Measurements from ENCODE around the gene STXBP6. TPM values are rescaled to one million over a fixed set of nuclear protein-coding genes. Genes with fewer than 3 reads are reported as not detected.

The STXBP6 gene
- total and polyA plus RNA-seq, 2 of the 13 experiments (the other 11 are each of a cell fraction or from before 2014, with no cell fraction given): 35.3 to 42.8 TPM

GRCh38 chr14:24990050-24990449, 59.9 kb downstream of the STXBP6 start:
- no peak for TF ChIP-seq RCOR2 (CRISPR knock-in tag; IDR thresholded peaks at IDR 0.05)
- no peak for TF ChIP-seq REPIN1 (CRISPR knock-in tag; IDR thresholded peaks at IDR 0.05; ENCODE audit: borderline replicate concordance, low read depth)
- TF ChIP-seq ERF (CRISPR knock-in tag; IDR thresholded peaks at IDR 0.05): no peak
- no peak for TF ChIP-seq ZBTB21 (CRISPR knock-in tag; IDR thresholded peaks at IDR 0.05)
- TF ChIP-seq ZNF275 (CRISPR knock-in tag; IDR thresholded peaks at IDR 0.05; ENCODE audit: borderline replicate concordance): no peak
- TF ChIP-seq PRDM10 (CRISPR knock-in tag; IDR thresholded peaks at IDR 0.05; ENCODE audit: low read depth): no peak
- TF ChIP-seq ZNF784 (CRISPR knock-in tag; IDR thresholded peaks at IDR 0.05; ENCODE audit: borderline replicate concordance): no peak
- no peak for TF ChIP-seq ARNTL (CRISPR knock-in tag; IDR thresholded peaks at IDR 0.05)
- no peak for TF ChIP-seq ZNF768 (CRISPR knock-in tag; IDR thresholded peaks at IDR 0.05)
- no peak for TF ChIP-seq AKAP8 (CRISPR knock-in tag; IDR thresholded peaks at IDR 0.05)
- no peak for TF ChIP-seq DBP (CRISPR knock-in tag; IDR thresholded peaks at IDR 0.05; ENCODE audit: not compliant biosample characterization)
- TF ChIP-seq CBX1 (IDR thresholded peaks at IDR 0.05; ENCODE audit: low read depth): no peak
- TF ChIP-seq ADNP (CRISPR knock-in tag; IDR thresholded peaks at IDR 0.05): no peak
- no peak for TF ChIP-seq ZNF788 (CRISPR knock-in tag; IDR thresholded peaks at IDR 0.05; ENCODE audit: borderline replicate concordance)
- no peak for TF ChIP-seq ATF1 (CRISPR knock-in tag; IDR thresholded peaks at IDR 0.05)
- TF ChIP-seq ZNF280B (CRISPR knock-in tag; IDR thresholded peaks at IDR 0.05; ENCODE audit: borderline replicate concordance): no peak
- H3K9me3 ChIP-seq (ENCODE audit: low read length): no peaks in the 10 kb centered on the region
- H2AFZ ChIP-seq (ENCODE audit: low read length): no peak overlapping the region
- H3K4me1 ChIP-seq (ENCODE audit: insufficient read depth, low read length): peaks cover 9% of the 10 kb centered on the region; the same call in 1 of the 2 replicates
- ChIA-PET POLR2A (no interaction called here), CTCF (ENCODE audit: low intra/inter-chr PET ratio, low total read pairs) (no interaction called here)
- FAIRE-seq (no peak), DNase-seq (ENCODE audit: low spot score) (no peak), ATAC-seq (no peak)
- H3K27me3 ChIP-seq (ENCODE audit: control insufficient read depth in 1 of 2, insufficient read depth in 2 of 2, low read length in 2 of 2): no peaks in the 10 kb centered on the region
- H4K20me1 ChIP-seq (ENCODE audit: insufficient read depth, low read length): no peaks in the 10 kb centered on the region
- peaks cover 0 to 4% of the 10 kb centered on the region in 2 experiments; a peak in 1 of 5 replicates for H3K36me3 ChIP-seq (replicated peaks in 1 of 2; ENCODE audit: control insufficient read depth in 1 of 2, insufficient read depth in 2 of 2, low read length in 2 of 2)
- H3K27ac ChIP-seq (ENCODE audit: extremely low read length, insufficient read depth, low read length): no peak overlapping the region
- H3K4me2 ChIP-seq (ENCODE audit: low read depth, low read length): no peak overlapping the region
- intact Hi-C loops (cut with micrococcal nuclease; ENCODE audit: unreplicated experiment) (no loop called here), in situ Hi-C loops (cut with HindIII; ENCODE audit: extremely low pct_ligation_motif_present, low pct_unique_long_range_greater_than_20kb) (no loop called here)
- 93% methylated on average over 8 of the region's 8 CpGs for WGBS (ENCODE audit: low lambda C conversion rate)
- BruUV-seq (replicated peaks): no TSS peak
- H3K9ac ChIP-seq (ENCODE audit: insufficient read depth, low read depth, low read length): no peak overlapping the region
- H3K79me2 ChIP-seq (ENCODE audit: insufficient read depth, low read length): no peaks in the 10 kb centered on the region
- no peak overlapping the region for H3K4me3 ChIP-seq (replicated peaks in 1 of 3; ENCODE audit: insufficient read depth in 1 of 3, low read depth in 2 of 3, low read length in 3 of 3)

All from HepG2 (cell line).